Measurements from ENCODE around the gene DUSP22. TPM values are rescaled to one million over a fixed set of nuclear protein-coding genes. Genes with fewer than 3 reads are reported as not detected.

The DUSP22 gene
- total and polyA plus RNA-seq, 2 of the 8 experiments (the other 6 are each of a cell fraction or from before 2014, with no cell fraction given), result 15.5 to 32.4 TPM

DNA sequence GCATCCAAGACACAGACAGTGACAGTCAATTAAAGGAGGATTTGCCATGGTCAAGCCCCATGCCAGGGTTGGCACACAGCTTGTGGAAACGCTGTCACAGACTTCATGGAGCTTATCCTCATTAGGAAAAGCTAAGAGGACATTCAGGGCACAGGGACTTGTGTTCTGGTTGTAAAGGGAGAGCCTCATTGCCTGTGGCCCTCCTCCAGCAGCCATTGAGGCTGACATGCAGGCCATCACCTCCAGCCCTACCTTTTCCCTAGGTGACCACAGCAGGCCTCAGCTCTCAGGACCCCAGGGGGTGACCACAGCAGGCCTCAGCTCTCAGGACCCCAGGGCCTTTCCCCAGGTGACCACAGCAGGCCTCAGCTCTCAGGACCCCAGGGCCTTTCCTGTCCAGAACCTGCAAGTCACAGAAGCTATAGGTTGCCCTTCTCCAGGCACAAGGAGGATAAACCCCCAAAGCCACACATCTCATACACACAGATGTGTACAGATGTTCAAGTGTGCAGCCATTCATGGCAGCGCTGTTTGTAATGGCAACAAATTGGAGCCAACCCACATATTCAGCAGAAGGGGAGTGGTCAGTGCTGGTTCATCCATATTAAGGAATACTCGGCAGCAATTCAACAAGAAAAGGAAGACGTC is 26.1 kb downstream of the DUSP22 start (continued):
- TF ChIP-seq, protein P1, sequence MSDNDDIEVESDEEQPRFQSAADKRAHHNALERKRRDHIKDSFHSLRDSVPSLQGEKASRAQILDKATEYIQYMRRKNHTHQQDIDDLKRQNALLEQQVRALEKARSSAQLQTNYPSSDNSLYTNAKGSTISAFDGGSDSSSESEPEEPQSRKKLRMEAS (IDR thresholded peaks at IDR 0.05), result no peak
- no peak for TF ChIP-seq CBX5 (IDR thresholded peaks at IDR 0.05; ENCODE audit: low read depth, low read length)
